Gastroesophageal sphincter (tissue), 3 donors: ENCODE results near the gene DHX38.

Source experiments
- POLR2A ChIP-seq, 2 donors: fragments of 450-650 bp; IDR thresholded peaks; one replicate each; pipeline ENCODE4 v1.6.1; 2017; ENCODE audit warnings: antibody characterized with exemption in 2 of 2, mild to moderate bottlenecking in 2 of 2, moderate library complexity in 1 of 2
- TF ChIP-seq, protein P1 (sequence below), 4 experiments: fragments of 200-600 bp in 2 of 4; fragments of 450-650 bp in 2 of 4; sonication (generic) in 1 of 4; IDR thresholded peaks; one replicate each; pipeline ENCODE4 v1.5.1; 2017 to 2019; ENCODE audit warnings: antibody characterized with exemption in 4 of 4, mild to moderate bottlenecking in 2 of 4, moderate library complexity in 2 of 4

DNA sequence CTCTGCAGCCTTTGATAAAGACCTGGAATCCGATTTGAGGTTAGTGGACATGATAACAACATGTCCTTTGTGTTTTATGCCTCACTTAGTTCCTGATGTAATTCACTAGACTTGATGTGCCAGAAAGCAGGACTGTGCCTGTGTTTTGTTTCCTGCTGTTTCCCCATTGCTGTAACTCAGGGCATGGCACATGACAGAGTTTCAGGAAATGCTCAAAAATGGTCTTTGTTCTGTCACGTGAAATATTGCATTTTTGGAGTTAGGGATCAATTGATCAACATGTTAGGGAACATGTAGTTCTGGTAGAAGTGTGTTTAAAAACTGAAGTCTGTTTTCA is 32.8 kb downstream of the DHX38 start:
- TF ChIP-seq, protein P1, sequence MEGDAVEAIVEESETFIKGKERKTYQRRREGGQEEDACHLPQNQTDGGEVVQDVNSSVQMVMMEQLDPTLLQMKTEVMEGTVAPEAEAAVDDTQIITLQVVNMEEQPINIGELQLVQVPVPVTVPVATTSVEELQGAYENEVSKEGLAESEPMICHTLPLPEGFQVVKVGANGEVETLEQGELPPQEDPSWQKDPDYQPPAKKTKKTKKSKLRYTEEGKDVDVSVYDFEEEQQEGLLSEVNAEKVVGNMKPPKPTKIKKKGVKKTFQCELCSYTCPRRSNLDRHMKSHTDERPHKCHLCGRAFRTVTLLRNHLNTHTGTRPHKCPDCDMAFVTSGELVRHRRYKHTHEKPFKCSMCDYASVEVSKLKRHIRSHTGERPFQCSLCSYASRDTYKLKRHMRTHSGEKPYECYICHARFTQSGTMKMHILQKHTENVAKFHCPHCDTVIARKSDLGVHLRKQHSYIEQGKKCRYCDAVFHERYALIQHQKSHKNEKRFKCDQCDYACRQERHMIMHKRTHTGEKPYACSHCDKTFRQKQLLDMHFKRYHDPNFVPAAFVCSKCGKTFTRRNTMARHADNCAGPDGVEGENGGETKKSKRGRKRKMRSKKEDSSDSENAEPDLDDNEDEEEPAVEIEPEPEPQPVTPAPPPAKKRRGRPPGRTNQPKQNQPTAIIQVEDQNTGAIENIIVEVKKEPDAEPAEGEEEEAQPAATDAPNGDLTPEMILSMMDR (IDR thresholded peaks at IDR 0.05): no peak
- no peak for TF ChIP-seq POLR2A (IDR thresholded peaks at IDR 0.05)
